DOHH2 (cell line): ENCODE data around the gene MAPK4.

Experiments
- H3F3A ChIP-seq: fragments of 200-600 bp; sonication (generic), shearing (Covaris generic); 2 replicates; pipeline ENCODE4 v1.6.0; 2016; ENCODE audit warnings: antibody characterized with exemption, mild to moderate bottlenecking; ENCODE audit not compliant: control insufficient read depth, insufficient read depth
- H3K27ac ChIP-seq: fragments of 200-600 bp; sonication (generic); 2 replicates; pipeline ENCODE4 v1.5.1; 2014; ENCODE audit warnings: low read depth, mild to moderate bottlenecking, low read length, moderate library complexity
- H3K27me3 ChIP-seq: fragments of 200-600 bp; sonication (generic); 2 replicates; pipeline ENCODE4 v1.6.1; 2014; ENCODE audit warnings: mild to moderate bottlenecking, low read length, mixed read lengths; ENCODE audit not compliant: control insufficient read depth
- H3K36me3 ChIP-seq: fragments of 200-600 bp; sonication (generic); 2 replicates; pipeline ENCODE4 v1.6.1; 2014; ENCODE audit warnings: mild to moderate bottlenecking, low read length, moderate library complexity, mixed read lengths; ENCODE audit not compliant: control insufficient read depth
- H3K4me1 ChIP-seq: fragments of 200-600 bp; sonication (generic); 2 replicates; pipeline ENCODE4 v1.6.1; 2014; ENCODE audit warnings: mild to moderate bottlenecking, low read length, mixed read lengths; ENCODE audit not compliant: control insufficient read depth
- H3K4me2 ChIP-seq: fragments of 200-600 bp; sonication (generic); 2 replicates; pipeline ENCODE4 v1.6.0; 2014; ENCODE audit warnings: mild to moderate bottlenecking, low read length, moderate library complexity
- H3K4me3 ChIP-seq: fragments of 200-600 bp; sonication (generic); 2 replicates; pipeline ENCODE4 v1.5.1; 2014; ENCODE audit warnings: mild to moderate bottlenecking, low read length, mixed read lengths
- H3K79me2 ChIP-seq: fragments of 200-600 bp; sonication (generic); 2 replicates; pipeline ENCODE4 v1.6.1; 2014; ENCODE audit warnings: mild to moderate bottlenecking, low read length, mixed read lengths; ENCODE audit not compliant: control insufficient read depth
- H3K9me2 ChIP-seq: fragments of 200-600 bp; sonication (generic); replicated peaks from 2 replicates; pipeline ENCODE4 v1.6.1; 2014; ENCODE audit warnings: mild to moderate bottlenecking, low read length, mixed read lengths; ENCODE audit not compliant: control insufficient read depth
- H3K9me3 ChIP-seq: fragments of 200-600 bp; sonication (generic); 2 replicates; pipeline ENCODE4 v1.6.1; 2014; ENCODE audit warnings: antibody characterized with exemption, low read length, mixed read lengths; ENCODE audit not compliant: control insufficient read depth, insufficient read depth
- H4K20me1 ChIP-seq: fragments of 200-600 bp; sonication (generic); 2 replicates; pipeline ENCODE4 v1.6.0; 2014; ENCODE audit warnings: low read depth, mild to moderate bottlenecking, antibody characterized with exemption, low read length, moderate library complexity; ENCODE audit not compliant: control insufficient read depth, insufficient read depth
- CTCF ChIP-seq: fragments of 200-600 bp; sonication (generic); IDR thresholded peaks from one replicate; pipeline ENCODE4 v1.5.1; 2014; ENCODE audit warnings: antibody characterized with exemption, mild to moderate bottlenecking, low read depth, low read length; ENCODE audit not compliant: poor library complexity, severe bottlenecking
- EZH2phosphoT487 ChIP-seq: fragments of 200-600 bp; sonication (generic); IDR thresholded peaks from 2 replicates; pipeline ENCODE4 v1.6.1; 2017; ENCODE audit warnings: borderline replicate concordance, mild to moderate bottlenecking, antibody characterized with exemption, low read length, moderate library complexity, mixed read lengths

Gene MAPK4

GRCh38 chr18:50751947-50752346 is 192.1 kb downstream of the MAPK4 start:
- no peaks in the 10 kb centered on the region for H3K36me3 ChIP-seq
- no peaks in the 10 kb centered on the region for H3F3A ChIP-seq
- H3K4me1 ChIP-seq = no peaks in the 10 kb centered on the region
- no peaks in the 10 kb centered on the region for H3K9me3 ChIP-seq
- H4K20me1 ChIP-seq = no peaks in the 10 kb centered on the region
- no peak for TF ChIP-seq EZH2phosphoT487
- peaks cover 33% of the 10 kb centered on the region for H3K27me3 ChIP-seq
- no peak overlapping the region for H3K4me2 ChIP-seq
- no peak overlapping the region for H3K27ac ChIP-seq
- H3K79me2 ChIP-seq = no peaks in the 10 kb centered on the region
- H3K4me3 ChIP-seq = no peak overlapping the region
- H3K9me2 ChIP-seq = no peaks in the 10 kb centered on the region

- Histone ChIP-seq H3K27ac (no peak overlapping the region), H3K4me1 (no peaks in the 10 kb centered on the region), H3K27me3 (peaks cover 30% of the 10 kb centered on the region), H3F3A (no peaks in the 10 kb centered on the region), H3K4me2 (no peak overlapping the region), H3K36me3 (no peaks in the 10 kb centered on the region), H3K4me3 (no peak overlapping the region), H3K79me2 (no peaks in the 10 kb centered on the region), H4K20me1 (no peaks in the 10 kb centered on the region), H3K9me3 (no peaks in the 10 kb centered on the region), H3K9me2 (no peaks in the 10 kb centered on the region)
- TF ChIP-seq CTCF (no peak), EZH2phosphoT487 (no peak)
These were observed 193.4 kb downstream of the MAPK4 start for GRCh38 chr18:50753311-50753710.

GRCh38 chr18:50754297-50754696 is 194.4 kb downstream of the MAPK4 start:
- H3K4me1 ChIP-seq = no peaks in the 10 kb centered on the region
- TF ChIP-seq EZH2phosphoT487 = no peak
- TF ChIP-seq CTCF = no peak
- H3K4me3 ChIP-seq = no peak overlapping the region
- peaks cover 31% of the 10 kb centered on the region for H3K27me3 ChIP-seq
- H3K9me2 ChIP-seq = no peaks in the 10 kb centered on the region
- no peaks in the 10 kb centered on the region for H3K79me2 ChIP-seq
- H3K9me3 ChIP-seq = no peaks in the 10 kb centered on the region
- no peaks in the 10 kb centered on the region for H3F3A ChIP-seq
- no peaks in the 10 kb centered on the region for H3K36me3 ChIP-seq
- H4K20me1 ChIP-seq = no peaks in the 10 kb centered on the region
- H3K4me2 ChIP-seq = no peak overlapping the region
- H3K27ac ChIP-seq = no peak overlapping the region

- no peak for TF ChIP-seq CTCF
- TF ChIP-seq EZH2phosphoT487 = no peak
- Histone ChIP-seq H3K4me3 (no peak overlapping the region), H3K27me3 (peaks cover 8% of the 10 kb centered on the region), H3K9me2 (no peaks in the 10 kb centered on the region), H3K4me2 (no peak overlapping the region), H3K79me2 (no peaks in the 10 kb centered on the region), H3K36me3 (no peaks in the 10 kb centered on the region), H4K20me1 (no peaks in the 10 kb centered on the region), H3K9me3 (no peaks in the 10 kb centered on the region), H3F3A (no peaks in the 10 kb centered on the region), H3K27ac (no peak overlapping the region), H3K4me1 (no peaks in the 10 kb centered on the region)
These were observed 197.5 kb downstream of the MAPK4 start for GRCh38 chr18:50757358-50757757.
